ENCODE measurements around the gene SALL2.

The SALL2 gene

GRCh38 chr14:21526672-21527317 lies 649 bp upstream of the SALL2 start:
- no peak for DNase-seq

DNA sequence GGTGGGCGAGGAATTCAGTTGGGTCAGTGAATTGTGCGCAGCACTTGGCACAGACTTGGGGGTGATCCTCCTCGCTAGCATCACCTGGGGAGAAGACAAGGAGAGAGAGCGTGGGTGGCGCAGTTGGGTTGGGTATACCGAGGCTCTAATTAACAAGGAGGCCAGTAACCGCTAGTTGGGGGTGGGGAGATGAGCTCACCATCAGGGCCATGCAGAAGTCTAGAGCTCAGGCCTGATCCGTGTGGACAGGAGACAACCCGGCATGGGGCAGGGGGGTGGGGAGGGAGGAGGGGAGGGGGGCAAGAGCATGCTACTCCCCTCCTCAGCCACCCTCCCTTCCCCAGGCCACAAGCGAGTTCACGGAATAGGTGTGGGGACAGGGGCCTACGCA lies 580 bp downstream of the SALL2 start:
- DNase-seq: no peak

GRCh38 chr14:21524575-21525490 lies 1.3 kb downstream of the SALL2 start:
- DNase-seq: no peak

- no peak for DNase-seq
Observed at GRCh38 chr14:21523203-21523602, 2.9 kb downstream of the SALL2 start.

DNA sequence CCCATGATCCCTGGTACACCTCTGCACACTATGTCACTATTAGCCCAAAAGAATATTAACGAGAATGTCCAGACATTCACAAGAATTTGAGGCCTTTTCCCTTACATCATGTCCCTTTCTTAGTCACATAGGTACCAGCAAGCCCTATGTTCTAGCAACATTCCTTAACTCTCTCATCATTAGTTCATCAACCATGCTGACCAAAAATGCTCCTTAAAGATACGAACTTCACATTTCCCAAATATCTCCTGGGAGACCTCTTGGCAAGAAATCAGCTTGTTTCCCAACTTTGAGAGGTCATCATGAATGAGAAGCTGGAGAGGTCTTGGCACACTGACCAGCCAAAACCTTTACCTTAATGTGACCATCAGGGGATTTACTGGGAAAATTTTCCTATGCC lies 4.6 kb downstream of the SALL2 start:
- DNase-seq: no peak

DNA sequence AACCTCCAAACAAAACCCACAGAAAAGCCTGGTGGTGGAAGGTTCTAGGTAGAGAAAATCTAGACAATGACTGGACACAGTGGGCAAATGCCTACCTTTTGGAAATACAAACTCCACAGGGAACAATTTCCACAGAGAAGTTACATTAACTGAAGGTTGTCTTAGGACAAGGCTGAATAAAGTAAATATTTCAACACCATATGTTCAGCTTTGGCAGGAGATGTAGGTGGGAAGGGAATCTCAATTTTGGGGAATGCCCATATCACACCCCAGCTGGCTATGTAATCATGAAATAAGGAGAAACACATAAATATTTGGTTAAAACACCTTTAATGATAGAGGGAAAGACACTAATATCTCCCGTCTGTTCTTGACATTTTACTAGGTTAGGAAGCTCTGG lies 5.4 kb downstream of the SALL2 start:
- no peak for DNase-seq

DNA sequence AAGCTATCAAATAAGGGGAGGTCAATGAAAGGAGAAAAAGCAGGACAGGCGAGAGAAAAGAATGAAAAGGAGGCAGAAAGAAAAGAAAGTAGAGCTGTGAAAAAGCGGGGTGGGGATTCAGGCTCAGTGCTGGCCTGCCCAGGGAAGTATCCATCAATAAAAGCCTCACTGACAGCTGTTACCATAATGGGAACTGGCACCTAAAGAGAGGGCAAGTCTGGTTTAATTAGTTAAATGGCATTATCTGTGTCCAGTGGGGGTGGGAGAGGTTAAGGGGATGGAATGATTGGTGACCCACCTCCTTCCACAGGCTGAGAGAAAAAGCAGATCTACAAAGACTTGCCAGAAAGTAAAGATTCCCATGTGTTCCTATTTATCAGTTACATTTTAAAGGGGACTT lies 7.4 kb downstream of the SALL2 start:
- no peak for DNase-seq

DNA sequence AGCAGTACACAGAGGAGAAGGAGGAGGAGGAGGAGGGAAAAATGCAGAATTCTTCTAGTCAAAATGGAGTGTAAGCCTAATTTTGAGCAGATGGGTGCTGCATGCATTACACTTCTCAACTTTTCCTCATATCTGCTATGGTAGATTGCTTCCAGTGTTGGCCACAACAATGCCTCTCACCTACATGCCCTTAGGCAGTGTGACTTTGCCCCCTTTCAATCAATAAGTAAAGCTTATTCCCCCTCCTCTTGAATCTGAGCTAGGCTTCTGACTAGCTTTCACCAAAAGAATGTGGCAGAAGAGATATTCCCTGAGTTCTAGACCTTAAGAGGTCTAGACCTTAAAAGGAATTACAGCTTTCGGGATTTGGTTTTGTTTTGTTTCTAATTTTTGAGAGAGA lies 11.8 kb downstream of the SALL2 start:
- DNase-seq: no peak

- DNase-seq: peak; percentile 98
Observed at GRCh38 chr14:21510735-21511657, 15.2 kb downstream of the SALL2 start, which contains the start of gene METTL3. TSS of gene METTL3 (minus strand) at chr14:21511340. CDS start at chr14:21511223, 117 bp downstream.

DNA sequence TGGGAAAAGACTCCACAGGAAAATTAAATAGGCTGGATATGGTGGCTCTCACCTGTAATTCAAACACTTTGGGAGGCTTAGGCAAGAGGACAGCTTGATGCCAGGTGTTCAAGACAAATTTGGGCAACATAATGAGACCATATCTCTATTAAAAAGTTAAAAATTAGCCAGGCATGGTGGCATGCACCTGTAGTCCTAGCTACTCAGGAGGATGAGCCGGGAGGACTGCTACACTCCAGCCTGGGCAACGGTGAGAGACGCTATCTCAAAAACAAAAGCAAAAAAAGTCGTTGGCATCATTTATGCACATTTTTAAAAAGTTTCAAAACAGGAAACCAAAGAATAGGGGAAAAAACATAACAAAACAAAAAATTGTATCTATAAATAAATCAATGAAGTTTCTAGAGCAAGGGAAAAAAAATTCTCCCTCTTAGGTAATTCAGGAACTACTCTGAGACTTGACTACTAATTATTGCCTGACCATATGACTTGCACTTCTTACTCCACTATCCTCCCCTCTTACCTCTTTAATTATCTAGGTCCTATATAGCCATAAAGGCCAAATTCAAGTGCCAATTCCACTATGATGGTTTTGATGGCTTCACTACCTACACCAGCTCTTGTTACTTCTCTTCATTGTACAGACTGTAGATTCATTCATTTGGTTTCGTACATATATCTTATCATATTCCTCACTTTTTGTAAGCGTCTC lies 16.6 kb downstream of the SALL2 start:
- no peak for DNase-seq

- DNase-seq: no peak
Observed at GRCh38 chr14:21506557-21506956, 19.6 kb downstream of the SALL2 start.

GRCh38 chr14:21505012-21505553 lies 21.1 kb downstream of the SALL2 start:
- DNase-seq: no peak

GRCh38 chr14:21503376-21503775 lies 22.8 kb downstream of the SALL2 start:
- no peak for DNase-seq

DNA sequence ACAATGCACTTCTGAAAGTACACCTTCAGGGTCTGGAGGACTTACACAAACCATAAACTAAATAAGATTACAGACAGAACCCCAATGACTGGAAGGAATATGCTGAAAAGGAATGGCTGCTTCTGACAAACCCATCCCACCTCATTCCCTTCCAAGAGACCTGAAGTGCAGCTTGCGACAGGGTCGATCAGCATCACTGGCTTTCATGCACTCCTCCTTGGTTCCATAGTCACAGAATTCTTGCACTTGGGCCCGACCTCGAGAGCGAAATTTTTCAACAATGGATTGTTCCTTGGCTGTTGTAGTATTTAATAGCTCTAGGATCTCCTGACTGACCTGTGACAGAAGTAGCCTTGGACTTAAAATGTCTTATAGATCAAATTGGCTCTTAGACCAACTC lies 24.6 kb downstream of the SALL2 start:
- no peak for DNase-seq

GRCh38 chr14:21498540-21499526 lies 27.3 kb downstream of the SALL2 start:
- peak; percentile 31 for DNase-seq

DNA sequence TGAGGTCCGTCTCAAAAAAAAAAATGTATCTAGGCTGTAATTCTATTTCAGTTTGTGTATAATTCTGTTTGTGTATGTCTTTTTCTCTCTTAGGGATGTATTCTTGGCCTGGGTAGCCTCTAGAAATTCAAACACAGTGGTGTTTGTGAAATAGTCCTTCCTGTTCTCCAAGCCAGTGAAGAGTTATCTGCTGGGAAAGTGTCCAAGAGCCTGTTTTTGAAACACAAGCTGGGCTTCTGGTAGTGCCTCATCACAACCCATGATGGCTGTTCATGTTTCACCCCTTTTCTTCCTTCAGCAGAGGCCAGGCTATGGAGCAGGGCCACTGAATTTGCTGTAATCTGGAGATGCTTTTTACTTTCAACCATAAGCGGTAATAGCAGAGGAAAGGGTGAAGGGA lies 29.7 kb downstream of the SALL2 start:
- DNase-seq: no peak

GRCh38 chr14:21494902-21495762 lies 31.0 kb downstream of the SALL2 start:
- no peak for DNase-seq

GRCh38 chr14:21486640-21487087 lies 39.5 kb downstream of the SALL2 start:
- no peak for DNase-seq

GRCh38 chr14:21476925-21477681 lies 49.0 kb downstream of the SALL2 start, which contains the start of the genes RAB2B and TOX4:
TSS of gene RAB2B (minus strand) at chr14:21476959. CDS start at chr14:21476872, 87 bp downstream.
TSS of gene TOX4 (plus strand) at chr14:21477195. CDS start at chr14:21477279, 84 bp downstream.
- DNase-seq: peak; percentile 100

All from NCI-H187 treated with DMSO at 0.1 percent for 48 hours (cell line).